ENCODE data around the gene TRPC5OS. TPM values are rescaled to one million over a fixed set of nuclear protein-coding genes. Genes with fewer than 3 reads are reported as not detected.

The TRPC5OS gene
- total and polyA plus RNA-seq, 2 of the 8 experiments (the other 6 are each of a cell fraction or from before 2014, with no cell fraction given), result not detected

- Histone ChIP-seq H2BK5ac (ENCODE audit: low read depth, low read length) (no peak overlapping the region), H4K20me1 (replicated peaks in 1 of 2; ENCODE audit: control insufficient read depth in 1 of 2, insufficient read depth in 2 of 2, low read length in 2 of 2) (no peaks in the 10 kb centered on the region), H4K91ac (replicated peaks; ENCODE audit: insufficient read length, low read length) (no peak overlapping the region), H3K4me2 (ENCODE audit: insufficient read depth in 1 of 2, low read depth in 2 of 2, low read length in 2 of 2) (no peak overlapping the region), H2BK120ac (replicated peaks; ENCODE audit: low read depth, low read length) (no peak overlapping the region), H3K27me3 (replicated peaks in 1 of 4; ENCODE audit: control insufficient read depth in 3 of 4, extremely low read depth in 1 of 4, insufficient read depth in 3 of 4, low read length in 3 of 4) (no peaks in the 10 kb centered on the region), H2AFZ (ENCODE audit: low read length) (no peak overlapping the region), H3K4me3 (ENCODE audit: extremely low read depth in 1 of 4, insufficient read depth in 2 of 4, low read depth in 3 of 4, low read length in 4 of 4) (no peak overlapping the region), H3K79me2 (ENCODE audit: control insufficient read depth in 1 of 2, insufficient read depth in 2 of 2, low read length in 2 of 2) (no peaks in the 10 kb centered on the region), H4K8ac (ENCODE audit: extremely low read depth, insufficient read depth, low read length) (no peak overlapping the region), H3K14ac (ENCODE audit: insufficient read length) (no peak overlapping the region), H3K9ac (replicated peaks in 1 of 4; ENCODE audit: extremely low read depth in 1 of 4, low read depth in 3 of 4, low read length in 3 of 4) (no peak overlapping the region), H3K23ac (ENCODE audit: insufficient read length) (no peak overlapping the region), H3K4ac (replicated peaks; ENCODE audit: insufficient read length, low read depth, low read length) (no peak overlapping the region), H2BK15ac (ENCODE audit: low read length) (no peak overlapping the region), H3K79me1 (ENCODE audit: low read depth, low read length) (no peaks in the 10 kb centered on the region), H2AK5ac (ENCODE audit: low read depth, low read length) (no peak overlapping the region), H2BK12ac (ENCODE audit: low read depth, low read length) (no peak overlapping the region), H3K18ac (ENCODE audit: extremely low read depth, low read length) (no peak overlapping the region), H4K5ac (ENCODE audit: insufficient read length, low read depth, low read length) (no peak overlapping the region), H3K27ac (ENCODE audit: low read depth, low read length) (no peak overlapping the region), H3K23me2 (ENCODE audit: low read depth, low read length) (no peaks in the 10 kb centered on the region), H3K36me3 (ENCODE audit: control insufficient read depth in 2 of 4, insufficient read depth in 4 of 4, low read length in 3 of 4) (no peaks in the 10 kb centered on the region), H3K9me3 (ENCODE audit: insufficient read depth in 2 of 2, low read depth in 1 of 2, low read length in 1 of 2) (no peaks in the 10 kb centered on the region), H3K4me1 (replicated peaks in 1 of 4; ENCODE audit: control insufficient read depth in 3 of 4, insufficient read depth in 4 of 4, low read length in 3 of 4) (no peaks in the 10 kb centered on the region), H3K56ac (replicated peaks; ENCODE audit: insufficient read length, low read depth, low read length) (no peak overlapping the region), H2BK20ac (ENCODE audit: low read length) (no peak overlapping the region)
- ChIA-PET POLR2A (ENCODE audit: partially characterized antibody) (no interaction called here), CTCF (ENCODE audit: partially characterized antibody) (interaction anchor here (1.4 kb wide), 1 partner anchor 193 kb away, joined by 3 read pairs; no protein-coding TSS in a partner anchor)
- no peak for TF ChIP-seq NRF1 (IDR thresholded peaks at IDR 0.05; ENCODE audit: low read depth, low read length)
- no peak for TF ChIP-seq MAFK (IDR thresholded peaks at IDR 0.05; ENCODE audit: low read depth, low read length)
- no peak for TF ChIP-seq MAX (IDR thresholded peaks at IDR 0.05)
- TF ChIP-seq PHF8 (conservative IDR thresholded peaks at IDR 0.05; ENCODE audit: low read depth, low read length), result no peak
- no peak for TF ChIP-seq RNF2 (IDR thresholded peaks at IDR 0.05; ENCODE audit: borderline replicate concordance, low read depth, low read length, missing control alignments, poor library complexity, severe bottlenecking)
- no peak for TF ChIP-seq SP1 (IDR thresholded peaks at IDR 0.05; ENCODE audit: low read depth, low read length)
- no peak for TF ChIP-seq CHD1 (IDR thresholded peaks at IDR 0.05; ENCODE audit: low read depth, low read length)
- TF ChIP-seq TBP (IDR thresholded peaks at IDR 0.05; ENCODE audit: low read depth, low read length), result no peak
- DNase-seq (ENCODE audit: low read depth in 1 of 2, low spot score in 2 of 2) (no peak), FAIRE-seq (no peak)
Observed at GRCh38 chrX:111850975-111851374, 25.0 kb upstream of the TRPC5OS start.
